HCT116 (cell line): ENCODE measurements around the gene MACF1. TPM values are rescaled to one million over a fixed set of nuclear protein-coding genes. Genes with fewer than 3 reads are reported as not detected.
"Not testable (repeated sequence)": the region's sequence is repeated elsewhere in the genome, so short reads cannot be mapped to it uniquely, and the experiment has no call there.

Experiments used
- ATAC-seq: fragments of 200-7000 bp; cut with Tn5 transposase; 2 replicates; pipeline ENCODE4 v1.9.1; 2020; ENCODE audit warnings: mild to moderate bottlenecking, moderate library complexity
- BruUV-seq: library from RNA; stranded (reverse); fragments of 400-500 nt; replicated peaks from 2 replicates; lab custom pipeline; 2021; lab: Mats Ljungman, UMichigan
- CTCF ChIA-PET: fragments of 300-600 bp; sonication (Branson Sonifier 250); formaldehyde crosslinking; loops from one replicate; lab custom pipeline; 2021; ENCODE audit warnings: antibody characterized with exemption; lab: Charles Lee
- POLR2A ChIA-PET: fragments of 300-600, 350-600 bp; sonication (Branson Sonifier 250); formaldehyde crosslinking; loops from one replicate; lab custom pipeline; 2021; ENCODE audit warnings: antibody characterized with exemption; lab: Charles Lee
- RAD21 ChIA-PET, 2 experiments: fragments of 300-600 bp; sonication (Branson Sonifier 250); formaldehyde crosslinking; loops; one replicate each; lab custom pipeline; 2023; ENCODE audit warnings: low total read pairs in 2 of 2; ENCODE audit not compliant: uncharacterized antibody in 2 of 2, unreplicated experiment in 2 of 2, low non-redundant PET in 1 of 2; lab: Charles Lee
- DNase-seq: peaks from one replicate; pipeline ENCODE4 v3.0.0-alpha.2; 2010; ENCODE audit warnings: low read depth, low spot score
- H2AFZ ChIP-seq: fragments of 200-600 bp; shearing (Covaris generic), sonication (generic); 2 replicates; pipeline ENCODE4 v1.6.1; 2017; ENCODE audit warnings: low read depth, mixed run types, mixed read lengths, antibody characterized with exemption, low read length; ENCODE audit not compliant: poor library complexity, severe bottlenecking
- H3K27ac ChIP-seq: 2 replicates; pipeline ENCODE4 v1.5.1; 2012; ENCODE audit warnings: low read depth, low read length
- H3K27me3 ChIP-seq: fragments of 200-600 bp; sonication (generic); 2 replicates; pipeline ENCODE4 v1.6.1; 2016; ENCODE audit warnings: mixed run types, low read length, mixed read lengths; ENCODE audit not compliant: insufficient read depth
- H3K36me3 ChIP-seq, 2 experiments: fragments of 200-500 bp in 1 of 2; fragments of 200-600 bp in 1 of 2; sonication (Bioruptor generic) in 1 of 2; sonication (generic) in 1 of 2; 2 replicates each; pipeline versions ENCODE4 v1.5.1 to v1.6.1; 2014 to 2016; ENCODE audit warnings: low read length in 2 of 2, inconsistent platforms in 1 of 2, mixed read lengths in 1 of 2, mixed run types in 1 of 2; ENCODE audit not compliant: insufficient read depth in 2 of 2, control insufficient read depth in 1 of 2
- H3K4me1 ChIP-seq, 2 experiments: fragments of 200-600 bp in 1 of 2; sonication (generic) in 1 of 2; 2 replicates each; pipeline versions ENCODE4 v1.5.1 to v1.6.1; 2012 to 2017; ENCODE audit warnings: low read length in 2 of 2, inconsistent platforms in 1 of 2, mild to moderate bottlenecking in 1 of 2, mixed read lengths in 1 of 2, mixed run types in 1 of 2, moderate library complexity in 1 of 2; ENCODE audit not compliant: insufficient read depth in 2 of 2, control insufficient read depth in 1 of 2
- H3K4me2 ChIP-seq: fragments of 200-600 bp; sonication (generic); 2 replicates; pipeline ENCODE4 v1.6.1; 2017; ENCODE audit warnings: mixed run types, low read length, mixed read lengths
- H3K4me3 ChIP-seq, 2 experiments: fragments of 200-600 bp in 1 of 2; sonication (generic) in 1 of 2; replicated peaks in 1 of 2; 2 replicates each; pipeline ENCODE4 v1.5.1; 2011 to 2016; ENCODE audit warnings: low read length in 2 of 2, control low read depth in 1 of 2, low read depth in 1 of 2, mild to moderate bottlenecking in 1 of 2, mixed read lengths in 1 of 2, mixed run types in 1 of 2
- H3K79me2 ChIP-seq: fragments of 200-600 bp; sonication (generic); 2 replicates; pipeline ENCODE4 v1.6.1; 2017; ENCODE audit warnings: mild to moderate bottlenecking, mixed run types, low read length, moderate library complexity, mixed read lengths; ENCODE audit not compliant: insufficient read depth
- H3K9ac ChIP-seq: fragments of 200-600 bp; sonication (generic); 2 replicates; pipeline ENCODE4 v1.6.1; 2016; ENCODE audit warnings: low read length, mixed read lengths
- H3K9me2 ChIP-seq: fragments of 200-600 bp; sonication (generic), shearing (Covaris generic); 2 replicates; pipeline ENCODE4 v1.6.1; 2017; ENCODE audit warnings: mixed run types, mild to moderate bottlenecking, moderate library complexity; ENCODE audit not compliant: insufficient read depth
- H3K9me3 ChIP-seq, 2 experiments: fragments of 200-500 bp in 1 of 2; fragments of 200-600 bp in 1 of 2; sonication (Bioruptor generic) in 1 of 2; sonication (generic) in 1 of 2; 2 replicates each; pipeline ENCODE4 v1.6.1; 2014 to 2017; ENCODE audit warnings: low read length in 2 of 2, mixed read lengths in 2 of 2, inconsistent platforms in 1 of 2, low read depth in 1 of 2, mild to moderate bottlenecking in 1 of 2, mixed run types in 1 of 2, moderate library complexity in 1 of 2; ENCODE audit not compliant: control insufficient read depth in 1 of 2, insufficient read depth in 1 of 2
- H4K20me1 ChIP-seq: fragments of 200-600 bp; sonication (generic), shearing (Covaris generic); 2 replicates; pipeline ENCODE4 v1.6.1; 2017; ENCODE audit warnings: mixed run types, mild to moderate bottlenecking, moderate library complexity; ENCODE audit not compliant: insufficient read depth
- ATF3 ChIP-seq: IDR thresholded peaks from 2 replicates; pipeline ENCODE4 v1.6.1; 2012
- CBX3 ChIP-seq: IDR thresholded peaks from 2 replicates; pipeline ENCODE4 v1.6.1; 2012; ENCODE audit warnings: low read depth
- EGR1 ChIP-seq: IDR thresholded peaks from 2 replicates; pipeline ENCODE4 v1.6.1; 2012; ENCODE audit warnings: low read depth
- ELF1 ChIP-seq: IDR thresholded peaks from 2 replicates; pipeline ENCODE4 v1.6.1; 2012; ENCODE audit warnings: low read depth, borderline replicate concordance
- EZH2 ChIP-seq: fragments of 200-600 bp; sonication (generic); IDR thresholded peaks from 2 replicates; pipeline ENCODE4 v1.6.1; 2017; ENCODE audit warnings: antibody characterized with exemption, mixed run types
- POLR2A ChIP-seq: IDR thresholded peaks from 2 replicates; pipeline ENCODE4 v1.7.0; 2011; ENCODE audit warnings: borderline replicate concordance; ENCODE audit not compliant: insufficient read depth, insufficient read length; ENCODE audit errors: extremely low read depth
- POLR2AphosphoS5 ChIP-seq: IDR thresholded peaks from 2 replicates; pipeline ENCODE4 v1.6.1; 2011; ENCODE audit warnings: mild to moderate bottlenecking, low read depth, low read length, moderate library complexity
- SP1 ChIP-seq: IDR thresholded peaks from 2 replicates; pipeline ENCODE4 v1.6.1; 2012; ENCODE audit warnings: low read depth
- YY1 ChIP-seq: IDR thresholded peaks from 2 replicates; pipeline ENCODE4 v1.6.1; 2011; ENCODE audit warnings: low read length, low read depth, moderate library complexity, mild to moderate bottlenecking; ENCODE audit not compliant: insufficient replicate concordance; ENCODE audit errors: extremely low read depth
- ZBTB33 ChIP-seq: IDR thresholded peaks from 2 replicates; pipeline ENCODE4 v1.6.1; 2011; ENCODE audit warnings: mild to moderate bottlenecking, low read length, moderate library complexity; ENCODE audit not compliant: insufficient replicate concordance; ENCODE audit errors: extremely low read depth
- ZFX ChIP-seq: fragments of 450-650 bp; IDR thresholded peaks from 2 replicates; pipeline ENCODE4 v1.6.1; 2017
- intact Hi-C: fragments of 100-400 bp; cut with micrococcal nuclease; formaldehyde crosslinking; loops from 2 replicates; pipeline ENCODE4 v1.10.0; 2022
- total RNA-seq: library from RNA; stranded (reverse); gene quantifications from one replicate; pipeline ENCODE4 v1.2.1, GENCODE V29; 2021; ENCODE audit not compliant: unreplicated experiment

The MACF1 gene
- total RNA-seq, 1 experiment from 2014 or later, result 146 TPM

GRCh38 chr1:39494671-39495410, 290.3 kb downstream of the MACF1 start:
- H3K79me2 ChIP-seq, result no peaks in the 10 kb centered on the region
- H3K4me3 ChIP-seq, result no peak overlapping the region
- ChIA-PET RAD21 (no interaction called here), CTCF (no interaction called here), POLR2A (no interaction called here)
- intact Hi-C loops, result no loop called here
- no peak for TF ChIP-seq EGR1
- no peak for TF ChIP-seq CBX3
- TF ChIP-seq ATF3, result no peak
- TF ChIP-seq SP1, result no peak
- no peak for TF ChIP-seq EZH2
- TF ChIP-seq POLR2AphosphoS5, result no peak
- no peak for TF ChIP-seq ELF1
- TF ChIP-seq ZFX, result no peak
- no peak for TF ChIP-seq YY1
- no peak for TF ChIP-seq ZBTB33
- TF ChIP-seq POLR2A, result no peak
- H3K4me1 ChIP-seq, result peaks cover 0 to 13% of the 10 kb centered on the region in 2 experiments; a peak in 3 of 4 replicates
- H4K20me1 ChIP-seq, result no peaks in the 10 kb centered on the region
- H3K9ac ChIP-seq, result no peak overlapping the region
- H3K4me2 ChIP-seq, result no peak overlapping the region
- H3K9me3 ChIP-seq, result no peaks in the 10 kb centered on the region
- ATAC-seq, result no peak
- no peak overlapping the region for H3K27ac ChIP-seq
- DNase-seq, result no peak
- H3K36me3 ChIP-seq, result no peaks in the 10 kb centered on the region
- H3K27me3 ChIP-seq, result no peaks in the 10 kb centered on the region
- H2AFZ ChIP-seq, result no peak overlapping the region
- no TSS peak for BruUV-seq
- no peaks in the 10 kb centered on the region for H3K9me2 ChIP-seq

GRCh38 chr1:39496520-39496919, 292.0 kb downstream of the MACF1 start:
- H3K27ac ChIP-seq, DNase-seq, H3K79me2 ChIP-seq, H3K27me3 ChIP-seq, H3K9me2 ChIP-seq, CTCF ChIA-PET, intact Hi-C loops, H3K4me1 ChIP-seq, POLR2A ChIA-PET, ATAC-seq, H3K36me3 ChIP-seq, H3K4me2 ChIP-seq, H3K9me3 ChIP-seq, H4K20me1 ChIP-seq, H3K9ac ChIP-seq, BruUV-seq, RAD21 ChIA-PET, H2AFZ ChIP-seq, H3K4me3 ChIP-seq: not testable (repeated sequence)
